Upper lobe of left lung (tissue), 4 donors: ENCODE measurements around the gene OSBPL3.

Experiments used
- POLR2A ChIP-seq, 4 donors: fragments of 450-650 bp; IDR thresholded peaks; one replicate each; pipeline ENCODE4 v1.5.1; 2016 to 2017; ENCODE audit warnings: antibody characterized with exemption in 4 of 4, mild to moderate bottlenecking in 2 of 4
- POLR2AphosphoS5 ChIP-seq, 2 donors: sonication (generic); formaldehyde crosslinking; IDR thresholded peaks; one replicate each; pipeline ENCODE4 v1.5.1; 2017; ENCODE audit warnings: antibody characterized with exemption in 2 of 2
- TF ChIP-seq, protein P1 (sequence below), 6 experiments: fragments of 450-650 bp in 4 of 6; fragments of 200-600 bp in 2 of 6; sonication (generic) in 2 of 6; IDR thresholded peaks; one replicate each; pipeline ENCODE4 v1.5.1; 2016 to 2019; ENCODE audit warnings: antibody characterized with exemption in 6 of 6

DNA sequence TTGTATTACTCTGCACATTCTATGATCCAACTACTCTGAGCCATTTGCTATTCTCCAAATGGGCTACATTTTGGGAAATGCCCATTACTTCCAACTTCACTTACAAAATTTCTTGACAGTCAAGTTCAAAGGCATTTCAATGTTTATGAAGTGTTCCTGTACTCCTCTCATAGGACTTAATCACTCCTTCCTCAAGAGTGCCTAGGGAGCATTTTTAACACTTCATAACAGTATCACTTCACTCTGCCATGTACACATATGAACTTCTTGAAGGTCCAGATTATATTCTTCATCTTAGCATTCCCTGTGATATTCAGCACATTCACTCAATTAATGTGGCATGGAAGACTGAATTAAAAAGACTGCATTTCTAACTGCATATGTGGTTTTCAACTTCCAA lies 21.6 kb downstream of the OSBPL3 start:
- TF ChIP-seq POLR2A (IDR thresholded peaks at IDR 0.05), result no peak
- TF ChIP-seq, protein P1, sequence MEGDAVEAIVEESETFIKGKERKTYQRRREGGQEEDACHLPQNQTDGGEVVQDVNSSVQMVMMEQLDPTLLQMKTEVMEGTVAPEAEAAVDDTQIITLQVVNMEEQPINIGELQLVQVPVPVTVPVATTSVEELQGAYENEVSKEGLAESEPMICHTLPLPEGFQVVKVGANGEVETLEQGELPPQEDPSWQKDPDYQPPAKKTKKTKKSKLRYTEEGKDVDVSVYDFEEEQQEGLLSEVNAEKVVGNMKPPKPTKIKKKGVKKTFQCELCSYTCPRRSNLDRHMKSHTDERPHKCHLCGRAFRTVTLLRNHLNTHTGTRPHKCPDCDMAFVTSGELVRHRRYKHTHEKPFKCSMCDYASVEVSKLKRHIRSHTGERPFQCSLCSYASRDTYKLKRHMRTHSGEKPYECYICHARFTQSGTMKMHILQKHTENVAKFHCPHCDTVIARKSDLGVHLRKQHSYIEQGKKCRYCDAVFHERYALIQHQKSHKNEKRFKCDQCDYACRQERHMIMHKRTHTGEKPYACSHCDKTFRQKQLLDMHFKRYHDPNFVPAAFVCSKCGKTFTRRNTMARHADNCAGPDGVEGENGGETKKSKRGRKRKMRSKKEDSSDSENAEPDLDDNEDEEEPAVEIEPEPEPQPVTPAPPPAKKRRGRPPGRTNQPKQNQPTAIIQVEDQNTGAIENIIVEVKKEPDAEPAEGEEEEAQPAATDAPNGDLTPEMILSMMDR (IDR thresholded peaks at IDR 0.05), result no peak
- TF ChIP-seq POLR2AphosphoS5 (IDR thresholded peaks at IDR 0.05), result peak in 1 of 2 donors; percentile 36
